Mesenteric fat pad (tissue), 1 donor: ENCODE data around the gene BNIP3. TPM values are rescaled to one million over a fixed set of nuclear protein-coding genes. Genes with fewer than 3 reads are reported as not detected.
A peak's percentile ranks its signal among the peaks of the same experiment; 100 is the strongest.

ENCODE experiments used
- DNase-seq: peaks from one replicate; pipeline ENCODE4 v3.0.0-alpha.2; 2020; ENCODE audit warnings: low spot score
- long read RNA-seq: library from polyadenylated mRNA; unstranded; transcript quantifications from one replicate; pipeline ENCODE4 v2.0.0, GENCODE V29; 2020
- total RNA-seq: library from RNA; stranded (reverse); fragmentation: NEBNext Ultra II Directional; extraction: Animal tissue kit (Norgen Biotek cat#: 25700); gene quantifications from one replicate; pipeline ENCODE4 v1.2.1, GENCODE V29; 2021
- donor health status: DM: yes; HTN: yes; CAD: no.

The BNIP3 gene
- 63.1 TPM for total RNA-seq
- long read RNA-seq, transcript BNIP3-201 (6 exons, 2,861 nt) = major isoform, 477 of 558 reads
- long read RNA-seq, partial matches to known transcripts = 65 of 558 reads
- long read RNA-seq, other reads (novel, unspliced or antisense) = 16 of 558 reads

GRCh38 chr10:131981429-131982184 lies at the start of gene BNIP3:
BNIP3 (minus strand) TSS chr10:131981923; CDS start chr10:131981806, 117 bp downstream.
- DNase-seq = peak; percentile 98

- DNase-seq = no peak
These were observed 49.3 kb upstream of the BNIP3 start for GRCh38 chr10:132030898-132031463.

- no peak for DNase-seq
These were observed 47.0 kb upstream of the BNIP3 start for GRCh38 chr10:132028706-132029105.

DNA sequence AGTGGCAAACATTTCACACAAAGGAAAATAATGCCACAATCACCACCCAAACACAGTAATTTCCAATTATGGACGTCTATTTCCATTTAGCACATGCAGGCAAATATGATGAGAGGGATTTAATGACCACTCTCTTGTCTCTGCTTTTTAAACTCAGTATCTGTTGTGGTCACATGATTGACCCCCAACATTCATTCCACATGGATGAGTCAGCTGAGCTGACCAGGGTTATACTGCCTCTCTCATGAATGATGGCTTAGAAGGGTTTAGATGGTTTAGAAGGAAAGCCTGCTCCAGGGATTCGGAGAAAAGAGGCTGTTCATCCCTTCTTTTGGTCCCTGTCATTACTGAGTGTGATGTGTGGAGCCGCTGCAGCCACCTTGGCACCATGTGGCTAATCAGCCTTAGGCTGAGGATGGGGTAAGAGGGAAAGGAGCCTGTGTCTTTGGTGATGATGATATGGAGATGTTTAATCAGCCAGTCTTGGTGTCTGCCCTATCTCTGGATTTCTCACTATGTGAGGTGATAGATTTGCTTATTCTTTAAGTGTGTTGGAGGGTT lies 45.8 kb upstream of the BNIP3 start:
- no peak for DNase-seq

DNA sequence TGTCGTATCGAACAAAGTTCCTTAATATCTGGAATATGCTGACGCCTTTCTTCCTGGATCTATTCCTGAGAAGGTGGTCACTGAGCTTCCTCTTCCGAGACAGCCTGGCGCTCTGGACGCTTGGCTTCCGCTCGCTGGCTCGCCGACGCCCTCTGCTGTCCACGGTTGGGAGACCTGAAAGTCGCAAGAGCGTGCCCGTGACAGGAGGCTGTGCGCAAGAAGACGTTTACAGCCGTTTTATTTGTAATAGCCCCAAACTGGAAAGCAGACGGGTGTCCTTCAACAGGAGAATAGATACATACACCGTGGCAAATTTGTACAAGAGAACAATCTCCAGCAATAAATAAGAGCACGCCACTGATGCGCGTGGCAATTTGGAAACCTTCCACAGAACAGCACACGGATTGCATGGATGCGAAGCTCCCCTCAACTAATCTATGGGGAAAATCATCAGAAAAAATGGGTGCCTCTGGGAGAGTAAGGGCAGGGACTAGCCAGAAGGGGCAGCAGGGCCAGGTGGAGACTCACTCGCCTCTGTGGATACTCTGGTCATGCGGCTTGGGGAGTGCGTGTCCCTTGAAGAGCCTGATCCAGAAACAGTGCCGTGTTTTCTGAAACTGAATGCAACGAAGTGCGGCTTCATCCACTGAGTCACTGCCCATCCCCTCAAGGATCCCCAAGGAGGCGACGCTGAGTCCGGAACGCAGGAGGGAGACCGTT lies 41.5 kb upstream of the BNIP3 start:
- DNase-seq = peak; percentile 94

DNA sequence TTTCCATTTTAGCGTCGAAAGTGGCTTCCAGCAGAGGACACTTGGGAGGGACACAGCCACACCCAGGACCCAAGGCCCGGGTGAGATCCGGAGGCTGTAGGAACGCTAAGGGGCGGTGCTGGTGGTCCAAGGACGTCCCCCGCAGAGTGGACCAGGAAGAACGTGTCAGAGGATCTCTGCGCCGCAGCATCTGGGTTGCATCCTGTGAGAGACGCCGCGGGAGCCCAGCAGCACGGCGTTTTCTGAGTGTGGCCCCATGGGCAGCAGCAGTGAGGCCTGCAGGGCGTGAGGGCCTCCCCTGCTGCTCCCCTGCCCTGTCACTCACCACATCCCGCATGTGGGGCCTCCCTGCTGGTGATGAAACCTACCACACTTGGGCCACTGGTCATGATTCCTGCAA lies 40.5 kb upstream of the BNIP3 start:
- DNase-seq = no peak

GRCh38 chr10:132021504-132022143 lies 39.9 kb upstream of the BNIP3 start:
- DNase-seq = no peak

- no peak for DNase-seq
These were observed 39.3 kb upstream of the BNIP3 start for GRCh38 chr10:132021046-132021445.

DNA sequence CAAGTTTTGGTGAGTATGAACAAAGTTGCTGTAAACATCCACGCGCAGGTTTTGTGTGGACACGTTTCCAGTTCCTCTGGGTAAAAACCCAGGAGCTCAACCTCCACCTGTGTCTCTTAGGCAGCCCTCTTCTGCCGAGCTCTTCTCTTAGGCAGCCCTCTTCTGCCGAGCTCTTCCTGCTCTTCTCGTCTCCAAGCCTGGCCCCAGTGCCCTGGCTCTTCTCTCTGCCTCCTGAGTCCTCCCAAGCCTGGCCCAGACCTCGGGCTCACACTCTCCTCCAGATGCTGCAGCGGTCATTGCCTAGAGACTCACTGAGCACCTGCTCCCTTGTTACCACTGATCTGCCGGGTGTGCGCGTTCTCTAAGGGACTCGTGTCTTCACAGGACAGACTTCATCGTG lies 38.7 kb upstream of the BNIP3 start:
- DNase-seq = no peak

- no peak for DNase-seq
These were observed 37.6 kb upstream of the BNIP3 start for GRCh38 chr10:132019366-132019765.

GRCh38 chr10:132018446-132018845 lies 36.7 kb upstream of the BNIP3 start:
- DNase-seq = no peak

- no peak for DNase-seq
These were observed 34.8 kb upstream of the BNIP3 start for GRCh38 chr10:132016514-132016913.

- DNase-seq = no peak
These were observed 29.7 kb upstream of the BNIP3 start for GRCh38 chr10:132011445-132011844.

- DNase-seq = no peak
These were observed 29.3 kb upstream of the BNIP3 start for GRCh38 chr10:132011024-132011423.

GRCh38 chr10:132010483-132010882 lies 28.8 kb upstream of the BNIP3 start:
- no peak for DNase-seq

GRCh38 chr10:132009575-132009974 lies 27.9 kb upstream of the BNIP3 start:
- DNase-seq = no peak

GRCh38 chr10:132007681-132008080 lies 26.0 kb upstream of the BNIP3 start:
- no peak for DNase-seq

GRCh38 chr10:132006966-132007365 lies 25.2 kb upstream of the BNIP3 start:
- peak; percentile 12 for DNase-seq

GRCh38 chr10:132005147-132005546 lies 23.4 kb upstream of the BNIP3 start:
- DNase-seq = no peak

DNA sequence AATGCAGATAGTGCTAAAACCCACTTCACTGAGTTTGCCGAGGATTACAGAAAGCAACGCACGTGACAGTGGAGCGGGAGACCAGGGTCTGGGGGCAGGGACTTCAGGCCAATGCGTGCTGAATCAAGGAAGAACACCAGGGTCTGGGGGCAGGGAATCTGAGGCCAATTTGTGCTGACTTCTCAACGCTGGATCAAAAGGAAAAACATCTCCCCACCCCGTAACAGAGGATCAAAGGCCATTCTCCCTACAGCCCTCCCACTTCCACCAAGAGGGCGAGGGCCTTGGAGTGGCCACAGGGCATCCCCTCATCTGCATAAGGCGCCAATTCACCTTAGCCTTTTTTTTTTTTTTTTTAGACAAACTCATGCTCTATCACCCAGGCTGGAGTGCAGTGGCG lies 22.3 kb upstream of the BNIP3 start:
- DNase-seq = no peak

GRCh38 chr10:132003282-132003924 lies 21.7 kb upstream of the BNIP3 start:
- DNase-seq = no peak
